Testis (tissue), 3 donors: ENCODE results near the gene TSPAN17. TPM values are rescaled to one million over a fixed set of nuclear protein-coding genes. Genes with fewer than 3 reads are reported as not detected.

Source experiments
- DNase-seq: peaks from one replicate; pipeline ENCODE4 v3.0.0-alpha.2; 2019
- H3K27ac ChIP-seq, 2 donors: fragments of 200-600 bp; sonication (generic); one replicate each; pipeline ENCODE4 v1.5.1; 2019
- H3K27me3 ChIP-seq: fragments of 200-600 bp; sonication (generic); one replicate; pipeline ENCODE4 v1.5.1; 2019
- H3K36me3 ChIP-seq: fragments of 200-600 bp; sonication (generic); one replicate; pipeline ENCODE4 v1.5.1; 2017; ENCODE audit warnings: low read depth; ENCODE audit errors: missing control alignments
- H3K4me1 ChIP-seq: fragments of 200-600 bp; sonication (generic); one replicate; pipeline ENCODE4 v1.5.1; 2019
- H3K4me3 ChIP-seq, 2 donors: fragments of 200-600 bp; sonication (generic); one replicate each; pipeline ENCODE4 v1.5.1; 2017 to 2019
- H3K9me3 ChIP-seq: fragments of 200-600 bp; sonication (generic); one replicate; pipeline ENCODE4 v1.5.1; 2017
- POLR2A ChIP-seq: fragments of 450-650 bp; IDR thresholded peaks from one replicate; pipeline ENCODE4 v1.6.1; 2017; ENCODE audit warnings: antibody characterized with exemption, mild to moderate bottlenecking, moderate library complexity
- WGBS, 2 donors: methylation state at CpG; one replicate each; pipeline ENCODE4 v1.1.5; 2018; 5-methylcytosine and 5-hydroxymethylcytosine counted together
- intact Hi-C: fragments of 100-400 bp; cut with DNase I; formaldehyde crosslinking; loops from one replicate; pipeline ENCODE4 v1.15.1; 2023; ENCODE audit warnings: low total_unique reads
- polyA plus RNA-seq: library from polyadenylated mRNA; stranded (reverse); fragments of 350-450 nt; fragmentation: Illumina TruSeq; extraction: RNeasy Lipid Tissue Mini Kit (QIAGEN cat#74804); gene quantifications from one replicate; pipeline ENCODE4 v1.2.3, GENCODE V29; 2014; ENCODE audit warnings: low read depth, low replicate concordance; ENCODE audit not compliant: insufficient read depth
- total RNA-seq, 2 donors: library from RNA; depleted of rRNA; stranded (reverse); fragments of >200 nt; gene quantifications; one replicate each; pipeline ENCODE4 v1.2.3, GENCODE V29; 2016
- TF ChIP-seq, protein P1 (sequence below), 3 experiments: fragments of 450-650 bp in 2 of 3; fragments of 200-600 bp in 1 of 3; sonication (generic) in 1 of 3; IDR thresholded peaks; one replicate each; pipeline ENCODE4 v1.5.1; 2016 to 2019; ENCODE audit warnings: antibody characterized with exemption in 3 of 3, mild to moderate bottlenecking in 2 of 3, moderate library complexity in 1 of 3

Gene TSPAN17
- total and polyA plus RNA-seq, 3 donors from 2014 or later = 31.7 to 57.0 (median 51.7) TPM

DNA sequence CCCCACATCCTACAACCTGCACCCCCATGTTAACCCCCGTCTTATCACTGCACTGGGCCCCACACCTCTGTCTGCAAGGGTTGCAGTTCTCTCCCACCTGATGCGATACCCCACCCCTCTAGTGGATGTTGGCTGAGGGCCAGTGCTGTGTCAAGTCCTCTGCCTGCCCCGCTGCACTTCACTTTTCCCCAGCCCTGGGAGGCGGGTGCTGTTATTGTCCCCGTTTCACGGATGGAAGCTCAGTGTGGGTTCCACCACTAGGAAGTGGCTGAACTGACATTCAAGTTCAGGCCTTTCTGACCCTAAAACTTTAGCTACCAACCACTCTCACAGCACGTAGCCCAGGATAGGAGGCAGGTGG, 20.4 kb upstream of the TSPAN17 start:
- TF ChIP-seq, protein P1, sequence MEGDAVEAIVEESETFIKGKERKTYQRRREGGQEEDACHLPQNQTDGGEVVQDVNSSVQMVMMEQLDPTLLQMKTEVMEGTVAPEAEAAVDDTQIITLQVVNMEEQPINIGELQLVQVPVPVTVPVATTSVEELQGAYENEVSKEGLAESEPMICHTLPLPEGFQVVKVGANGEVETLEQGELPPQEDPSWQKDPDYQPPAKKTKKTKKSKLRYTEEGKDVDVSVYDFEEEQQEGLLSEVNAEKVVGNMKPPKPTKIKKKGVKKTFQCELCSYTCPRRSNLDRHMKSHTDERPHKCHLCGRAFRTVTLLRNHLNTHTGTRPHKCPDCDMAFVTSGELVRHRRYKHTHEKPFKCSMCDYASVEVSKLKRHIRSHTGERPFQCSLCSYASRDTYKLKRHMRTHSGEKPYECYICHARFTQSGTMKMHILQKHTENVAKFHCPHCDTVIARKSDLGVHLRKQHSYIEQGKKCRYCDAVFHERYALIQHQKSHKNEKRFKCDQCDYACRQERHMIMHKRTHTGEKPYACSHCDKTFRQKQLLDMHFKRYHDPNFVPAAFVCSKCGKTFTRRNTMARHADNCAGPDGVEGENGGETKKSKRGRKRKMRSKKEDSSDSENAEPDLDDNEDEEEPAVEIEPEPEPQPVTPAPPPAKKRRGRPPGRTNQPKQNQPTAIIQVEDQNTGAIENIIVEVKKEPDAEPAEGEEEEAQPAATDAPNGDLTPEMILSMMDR (IDR thresholded peaks at IDR 0.05) = no peak
- no peak for TF ChIP-seq POLR2A
- Histone ChIP-seq H3K9me3 (no peaks in the 10 kb centered on the region), H3K4me1 (peaks cover 10% of the 10 kb centered on the region), H3K4me3 (no peak overlapping the region), H3K27ac (no peak overlapping the region), H3K27me3 (no peaks in the 10 kb centered on the region), H3K36me3 (no peaks in the 10 kb centered on the region)
- WGBS, 2 donors = 73 to 77% methylated on average over 7 of the region's 7 CpGs
- DNase-seq = no peak
- intact Hi-C loops = no loop called here

GRCh38 chr5:176627582-176627981, 19.7 kb upstream of the TSPAN17 start:
- Histone ChIP-seq H3K4me1 (peaks cover 9% of the 10 kb centered on the region), H3K36me3 (no peaks in the 10 kb centered on the region), H3K9me3 (no peaks in the 10 kb centered on the region), H3K27me3 (no peaks in the 10 kb centered on the region), H3K4me3 (no peak overlapping the region), H3K27ac (no peak overlapping the region)
- DNase-seq = no peak
- 64 to 70% methylated on average over 4 to 5 of the region's 5 CpGs for WGBS, 2 donors
- no peak for TF ChIP-seq POLR2A
- TF ChIP-seq, protein P1 (IDR thresholded peaks at IDR 0.05) = no peak
- intact Hi-C loops = no loop called here

DNA sequence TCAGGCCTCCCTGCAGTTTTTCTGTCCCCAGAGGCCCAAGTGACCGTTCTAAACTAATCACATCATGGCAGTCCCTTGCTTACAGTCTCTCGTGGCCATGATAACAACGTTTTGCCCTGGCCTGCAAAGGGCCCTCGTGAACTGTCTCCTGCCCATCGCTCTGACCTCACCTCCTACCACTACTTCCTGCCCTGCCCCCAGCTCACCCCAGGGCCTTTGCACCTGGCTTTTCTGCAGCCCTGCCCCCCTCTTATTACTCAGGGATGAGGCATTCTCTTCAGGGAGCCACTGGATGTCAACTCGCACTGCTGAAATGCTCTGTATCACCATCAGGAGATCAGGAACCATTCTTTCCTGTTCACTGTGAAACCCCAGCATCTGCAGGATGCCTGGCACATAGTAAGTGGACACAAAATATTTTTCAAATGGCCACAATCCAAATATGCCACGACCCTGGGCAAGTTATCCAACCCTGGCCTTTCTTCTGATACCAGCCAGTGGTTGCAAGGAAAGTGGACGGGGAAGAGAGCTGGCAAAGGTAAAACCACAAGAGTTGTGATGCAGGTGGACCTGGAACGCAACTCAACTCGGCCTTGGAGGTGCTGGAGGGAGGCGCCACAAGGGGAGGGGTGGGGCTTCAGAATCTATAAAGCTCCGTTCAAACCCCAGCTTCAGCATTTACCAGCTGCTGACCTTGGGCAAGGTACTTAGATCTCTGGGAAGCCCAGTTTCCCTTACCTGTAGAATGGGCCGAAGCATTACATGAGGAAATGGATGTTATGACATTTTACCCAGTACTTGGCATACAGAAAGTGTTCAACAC, 18.7 kb upstream of the TSPAN17 start:
- intact Hi-C loops = no loop called here

DNA sequence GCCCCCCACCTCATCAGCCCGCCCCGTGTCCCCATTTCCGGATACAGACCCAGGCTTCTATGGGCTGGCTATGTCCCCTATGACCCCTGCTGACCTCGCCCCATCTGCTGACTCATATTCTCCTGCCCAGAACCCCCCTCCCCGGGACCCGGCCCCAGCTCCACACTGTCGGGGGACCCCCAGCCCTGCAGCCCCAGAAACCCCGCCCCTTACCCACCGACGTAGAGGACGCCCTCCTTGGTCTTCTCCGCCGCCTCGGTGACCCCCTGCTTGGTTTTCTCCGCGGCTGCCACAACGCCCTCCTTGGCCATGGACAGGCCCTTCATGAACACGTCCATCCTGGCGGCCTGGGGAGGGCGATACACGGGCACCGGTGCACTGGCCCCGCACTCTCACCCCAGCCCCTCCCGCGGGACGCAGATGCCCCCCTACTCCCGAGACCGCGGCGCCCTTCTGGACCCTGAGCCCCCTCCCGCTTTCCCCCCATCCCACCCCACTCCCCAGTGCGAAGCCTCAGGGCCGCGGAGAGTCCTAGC, 17.9 kb upstream of the TSPAN17 start:
- intact Hi-C loops = no loop called here
- no peaks in the 10 kb centered on the region for H3K27me3 ChIP-seq
- H3K9me3 ChIP-seq = no peaks in the 10 kb centered on the region
- H3K36me3 ChIP-seq = no peaks in the 10 kb centered on the region
- no peak for DNase-seq
- no peak for TF ChIP-seq POLR2A
- TF ChIP-seq, protein P1 (IDR thresholded peaks at IDR 0.05) = no peak
- H3K4me1 ChIP-seq = peaks cover 9% of the 10 kb centered on the region
- WGBS, 2 donors = 8 to 26% methylated on average over 4 to 21 of the region's 34 CpGs
- H3K27ac ChIP-seq = no peak overlapping the region
- peak overlapping the region in 1 of 2 donors; percentile 52 for H3K4me3 ChIP-seq

More for the DNA sequence above, 18.7 kb upstream of the TSPAN17 start:
- peaks cover 9% of the 10 kb centered on the region for H3K4me1 ChIP-seq
- H3K9me3 ChIP-seq = no peaks in the 10 kb centered on the region
- H3K27ac ChIP-seq = no peak overlapping the region
- no peak for TF ChIP-seq POLR2A
- TF ChIP-seq, protein P1 (IDR thresholded peaks at IDR 0.05) = no peak
- 55 to 61% methylated on average over 13 of the region's 13 CpGs for WGBS, 2 donors
- H3K27me3 ChIP-seq = no peaks in the 10 kb centered on the region
- no peak for DNase-seq
- H3K36me3 ChIP-seq = no peaks in the 10 kb centered on the region
- H3K4me3 ChIP-seq = no peak overlapping the region
